Measurements from ENCODE around the gene TPI1. TPM values are rescaled to one million over a fixed set of nuclear protein-coding genes. Genes with fewer than 3 reads are reported as not detected.
"Not testable (repeated sequence)": the region's sequence is repeated elsewhere in the genome, so short reads cannot be mapped to it uniquely, and the experiment has no call there.

TPI1 gene
- polyA plus RNA-seq, 1 of the 3 experiments (the other 2 are of a cell fraction) = 1,175 TPM

DNA sequence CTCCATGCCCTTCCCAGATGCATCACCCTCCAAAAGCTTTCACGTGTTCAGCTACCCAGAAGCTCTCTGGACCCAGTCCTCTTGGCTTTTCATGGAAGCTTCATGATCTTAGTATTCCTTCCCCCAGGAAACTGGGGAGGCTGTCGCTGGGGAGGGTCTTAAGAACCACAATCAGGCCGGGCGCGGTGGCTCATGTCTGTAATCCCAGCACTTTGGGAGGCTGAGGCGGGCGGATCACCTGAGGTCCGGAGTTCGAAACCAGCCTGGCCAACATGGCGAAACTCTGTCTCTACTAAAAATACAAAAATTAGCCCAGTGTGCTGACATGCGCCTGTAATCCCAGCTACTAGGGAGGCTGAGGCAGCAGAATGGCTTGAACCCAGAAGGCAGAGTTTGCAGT lies 40.8 kb downstream of the TPI1 start:
- DNase-seq; H4K20me1 ChIP-seq (ENCODE audit: insufficient read depth): not testable (repeated sequence)
- POLR2A ChIA-PET = interaction anchor here (1.6 kb wide), 1 partner anchor 17 kb away, joined by 5 read pairs; no protein-coding TSS in a partner anchor

DNA sequence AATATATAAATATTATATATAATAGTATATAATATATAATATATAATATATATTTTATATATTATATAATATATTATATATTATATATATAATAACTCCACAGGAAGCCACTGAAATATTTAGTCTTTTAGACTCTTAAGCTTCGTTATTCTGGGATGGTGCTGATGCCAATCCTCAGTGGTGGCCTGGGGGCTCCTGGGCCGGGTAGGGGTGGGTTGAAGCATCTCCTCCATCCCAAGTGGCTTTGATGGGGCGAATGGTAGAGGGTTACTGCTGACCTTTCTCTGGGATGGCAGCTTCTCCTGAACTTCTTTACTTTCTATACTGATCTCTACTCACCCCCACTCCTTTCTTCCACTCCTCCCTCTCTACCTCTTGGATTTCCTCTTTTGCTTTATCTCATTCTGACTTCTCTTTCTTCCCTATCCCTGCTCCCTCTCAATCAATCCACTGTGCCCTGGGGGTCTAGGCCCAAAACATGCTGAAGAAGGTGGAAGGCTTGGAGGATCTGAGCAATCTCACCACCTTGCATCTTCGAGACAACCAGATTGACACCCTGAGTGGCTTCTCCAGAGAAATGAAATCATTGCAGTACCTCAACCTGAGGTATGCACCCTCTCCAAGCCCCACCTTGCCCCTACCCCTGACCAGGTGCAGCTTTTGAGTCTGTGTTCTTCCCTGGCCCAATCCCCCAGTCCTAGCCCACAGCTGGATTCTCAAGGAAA lies 42.3 kb downstream of the TPI1 start:
- Histone ChIP-seq H3K4me3 (ENCODE audit: low read depth in 2 of 2, low read length in 1 of 2) (no peak overlapping the region), H3K36me3 (replicated peaks in 1 of 2; ENCODE audit: control insufficient read depth in 1 of 2, insufficient read depth in 2 of 2, low read length in 1 of 2) (peaks cover 0 to 5% of the 10 kb centered on the region in 2 experiments), H3K27ac (ENCODE audit: low read depth in 2 of 2, low read length in 1 of 2) (no peak overlapping the region), H2AFZ (ENCODE audit: low read depth) (no peak overlapping the region), H3K79me2 (ENCODE audit: insufficient read depth) (no peaks in the 10 kb centered on the region), H3K4me1 (ENCODE audit: control insufficient read depth in 1 of 2, insufficient read depth in 2 of 2, low read depth in 1 of 2, low read length in 1 of 2) (peaks cover 5 to 13% of the 10 kb centered on the region in 2 experiments; a peak in 2 of 4 replicates), H4K20me1 (ENCODE audit: insufficient read depth) (no peaks in the 10 kb centered on the region), H3K9me2 (no peaks in the 10 kb centered on the region), H3K4me2 (no peak overlapping the region), H3K9me3 (no peaks in the 10 kb centered on the region), H3K27me3 (ENCODE audit: insufficient read depth) (no peaks in the 10 kb centered on the region), H3K9ac (no peak overlapping the region), H3F3A (replicated peaks; ENCODE audit: insufficient read depth) (peaks cover 4% of the 10 kb centered on the region)
- 77% methylated on average over 4 of the region's 4 CpGs for WGBS (ENCODE audit: low lambda C conversion rate)
- CTCF ChIA-PET = interaction anchor here (0.6 to 9.6 kb wide), 8 partner anchors 16 to 203 kb away, joined by 3 to 62 read pairs (median 6); partner anchors contain the start of genes ATN1 and SPSB2
- no peak for DNase-seq
- TF ChIP-seq TCF12 (IDR thresholded peaks at IDR 0.05) (no peak), GABPA (IDR thresholded peaks at IDR 0.05; ENCODE audit: low read depth) (no peak), RAD21 (IDR thresholded peaks at IDR 0.05; ENCODE audit: low read length) (no peak), ZBTB33 (IDR thresholded peaks at IDR 0.05; ENCODE audit: borderline replicate concordance, low read depth) (no peak), MXI1 (IDR thresholded peaks at IDR 0.05; ENCODE audit: low read depth, low read length) (no peak), NRF1 (IDR thresholded peaks at IDR 0.05; ENCODE audit: low read depth, low read length) (no peak), REST (IDR thresholded peaks at IDR 0.05; ENCODE audit: low read depth, low read length) (no peak), SMC3 (IDR thresholded peaks at IDR 0.05; ENCODE audit: low read depth, low read length) (no peak), FOXJ3 (CRISPR knock-in tag; IDR thresholded peaks at IDR 0.05) (no peak), SIN3A (IDR thresholded peaks at IDR 0.05; ENCODE audit: borderline replicate concordance, low read depth, low read length) (no peak)
- TF ChIP-seq, protein P1, sequence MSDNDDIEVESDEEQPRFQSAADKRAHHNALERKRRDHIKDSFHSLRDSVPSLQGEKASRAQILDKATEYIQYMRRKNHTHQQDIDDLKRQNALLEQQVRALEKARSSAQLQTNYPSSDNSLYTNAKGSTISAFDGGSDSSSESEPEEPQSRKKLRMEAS (IDR thresholded peaks at IDR 0.05; ENCODE audit: low read depth) = no peak
- POLR2A ChIA-PET = interaction anchor here (1.2 to 1.3 kb wide), 2 partner anchors 34 to 37 kb away, joined by 3 read pairs; partner anchors contain the start of genes C12orf57, RNU7-1 and SPSB2

More for the DNA sequence above, 40.8 kb downstream of the TPI1 start:
- H3K79me2 ChIP-seq (ENCODE audit: insufficient read depth); H3K4me1 ChIP-seq (ENCODE audit: control insufficient read depth in 1 of 2, insufficient read depth in 2 of 2, low read depth in 1 of 2, low read length in 1 of 2); H3K27me3 ChIP-seq (ENCODE audit: insufficient read depth); H3F3A ChIP-seq (replicated peaks; ENCODE audit: insufficient read depth); H3K9me2 ChIP-seq; H3K27ac ChIP-seq (ENCODE audit: low read depth in 2 of 2, low read length in 1 of 2); H3K36me3 ChIP-seq (replicated peaks in 1 of 2; ENCODE audit: control insufficient read depth in 1 of 2, insufficient read depth in 2 of 2, low read length in 1 of 2); H2AFZ ChIP-seq (ENCODE audit: low read depth); H3K9ac ChIP-seq; H3K4me3 ChIP-seq (ENCODE audit: low read depth in 2 of 2, low read length in 1 of 2); H3K4me2 ChIP-seq; H3K9me3 ChIP-seq: not testable (repeated sequence)
- CTCF ChIA-PET = interaction anchor here (0.6 to 3.3 kb wide), 9 partner anchors 9 to 215 kb away, joined by 3 to 17 read pairs (median 4); partner anchors contain the start of genes C12orf57, RNU7-1 and SPSB2
- 95% methylated on average over 9 of the region's 11 CpGs for WGBS (ENCODE audit: low lambda C conversion rate)

Measured in SK-N-SH (cell line).